HG03520 (cell line): ENCODE data around the gene E2F6.

Experiments used
- ATAC-seq: cut with Tn5 transposase; IDR thresholded peaks from one replicate; pipeline ENCODE4 v1.9.1; 2021; ENCODE audit warnings: mild to moderate bottlenecking, moderate library complexity; ENCODE audit not compliant: unreplicated experiment

E2F6 gene, protein sequence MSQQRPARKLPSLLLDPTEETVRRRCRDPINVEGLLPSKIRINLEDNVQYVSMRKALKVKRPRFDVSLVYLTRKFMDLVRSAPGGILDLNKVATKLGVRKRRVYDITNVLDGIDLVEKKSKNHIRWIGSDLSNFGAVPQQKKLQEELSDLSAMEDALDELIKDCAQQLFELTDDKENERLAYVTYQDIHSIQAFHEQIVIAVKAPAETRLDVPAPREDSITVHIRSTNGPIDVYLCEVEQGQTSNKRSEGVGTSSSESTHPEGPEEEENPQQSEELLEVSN

GRCh38 chr2:11465485-11466306, at the start of gene E2F6:
Gene E2F6, minus strand, starts transcription at chr2:11466161. Its CDS starts 282 bp downstream, at chr2:11465879.
- ATAC-seq: peak; percentile 50

DNA sequence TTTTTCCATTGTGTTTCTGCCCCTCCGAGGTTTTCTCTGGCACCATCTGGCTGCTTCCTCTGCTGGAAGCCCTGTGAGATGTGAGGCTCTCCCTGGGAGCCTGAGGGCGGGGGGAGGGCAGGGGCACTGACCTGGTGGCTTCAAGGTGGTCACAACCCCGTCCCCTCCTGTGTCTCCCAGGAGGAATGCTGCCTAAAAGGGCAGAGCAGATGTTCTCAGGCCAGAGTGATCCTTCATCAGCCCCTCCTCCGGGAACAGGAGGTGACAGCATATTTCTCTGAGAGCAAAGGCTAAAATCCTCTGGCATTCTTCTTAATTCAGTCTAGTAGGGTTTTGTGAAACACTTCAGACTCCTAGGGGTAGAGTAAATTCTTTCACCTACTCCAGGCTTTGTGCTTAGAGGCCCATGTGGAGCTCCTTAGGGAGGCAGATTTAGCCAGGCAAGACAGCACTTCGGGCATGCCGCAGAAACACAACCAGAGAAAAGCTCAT, 49.6 kb upstream of the E2F6 start:
- ATAC-seq: no peak

DNA sequence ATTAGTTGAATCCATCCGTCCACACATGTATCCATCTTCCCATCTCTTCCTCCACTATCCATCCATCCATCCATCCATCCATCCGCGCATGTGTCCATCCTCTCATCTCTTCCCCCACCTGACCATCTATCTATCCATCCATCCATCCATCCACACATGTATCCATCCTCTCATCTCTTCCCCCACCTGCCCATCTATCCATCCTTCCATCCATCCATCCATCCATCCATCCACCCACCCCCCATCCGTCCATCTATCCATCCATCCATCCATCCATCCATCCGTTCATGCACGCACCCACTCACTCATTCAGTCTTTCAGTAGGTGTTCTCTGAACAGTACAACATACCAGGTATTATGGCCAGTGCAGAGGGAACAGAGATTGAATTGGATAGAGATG, 48.9 kb upstream of the E2F6 start:
- no peak for ATAC-seq

- no peak for ATAC-seq
These were observed 48.2 kb upstream of the E2F6 start for GRCh38 chr2:11514081-11514730.

- no peak for ATAC-seq
These were observed 47.4 kb upstream of the E2F6 start for GRCh38 chr2:11513319-11513718.

- no peak for ATAC-seq
These were observed 46.5 kb upstream of the E2F6 start for GRCh38 chr2:11512431-11512830.

- no peak for ATAC-seq
These were observed 43.8 kb upstream of the E2F6 start for GRCh38 chr2:11509657-11510360.

GRCh38 chr2:11508279-11508678, 42.3 kb upstream of the E2F6 start:
- ATAC-seq: no peak

DNA sequence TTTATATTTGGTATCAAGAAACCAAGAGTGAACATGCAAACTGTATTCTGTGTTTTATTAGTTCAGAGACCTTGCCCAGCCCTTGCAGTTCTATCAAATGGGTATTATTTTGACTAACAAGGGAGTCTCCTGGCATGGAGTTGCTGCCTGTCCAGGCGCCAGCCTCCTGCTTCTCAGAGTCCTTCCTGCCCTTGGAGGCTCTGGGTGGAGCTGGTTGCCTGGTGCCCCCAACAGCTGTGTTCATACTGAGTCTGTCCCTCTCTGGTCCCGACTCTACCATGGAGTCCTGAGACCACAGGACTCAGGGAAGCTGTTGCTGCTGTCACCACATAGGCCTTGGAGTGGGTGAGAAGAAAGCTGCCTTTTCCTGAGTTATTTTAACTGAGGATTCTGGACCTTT, 41.6 kb upstream of the E2F6 start:
- ATAC-seq: no peak

DNA sequence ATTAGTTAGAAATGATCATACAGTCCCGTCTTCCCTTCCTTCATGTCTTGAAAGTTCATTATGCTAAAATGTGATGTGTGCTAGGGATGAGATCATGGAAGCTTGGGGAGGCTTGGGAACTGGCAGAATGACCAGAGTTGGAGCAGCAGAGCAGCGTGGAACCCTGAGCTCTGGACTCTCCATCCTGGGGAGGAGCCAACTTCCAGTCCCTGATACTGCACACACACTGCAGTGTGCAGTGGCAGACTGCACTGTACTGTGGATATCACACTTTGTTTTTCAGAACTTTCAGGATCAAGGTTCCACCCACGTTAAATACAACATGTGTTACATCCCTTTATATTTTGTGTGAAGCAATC, 40.6 kb upstream of the E2F6 start:
- ATAC-seq: no peak

DNA sequence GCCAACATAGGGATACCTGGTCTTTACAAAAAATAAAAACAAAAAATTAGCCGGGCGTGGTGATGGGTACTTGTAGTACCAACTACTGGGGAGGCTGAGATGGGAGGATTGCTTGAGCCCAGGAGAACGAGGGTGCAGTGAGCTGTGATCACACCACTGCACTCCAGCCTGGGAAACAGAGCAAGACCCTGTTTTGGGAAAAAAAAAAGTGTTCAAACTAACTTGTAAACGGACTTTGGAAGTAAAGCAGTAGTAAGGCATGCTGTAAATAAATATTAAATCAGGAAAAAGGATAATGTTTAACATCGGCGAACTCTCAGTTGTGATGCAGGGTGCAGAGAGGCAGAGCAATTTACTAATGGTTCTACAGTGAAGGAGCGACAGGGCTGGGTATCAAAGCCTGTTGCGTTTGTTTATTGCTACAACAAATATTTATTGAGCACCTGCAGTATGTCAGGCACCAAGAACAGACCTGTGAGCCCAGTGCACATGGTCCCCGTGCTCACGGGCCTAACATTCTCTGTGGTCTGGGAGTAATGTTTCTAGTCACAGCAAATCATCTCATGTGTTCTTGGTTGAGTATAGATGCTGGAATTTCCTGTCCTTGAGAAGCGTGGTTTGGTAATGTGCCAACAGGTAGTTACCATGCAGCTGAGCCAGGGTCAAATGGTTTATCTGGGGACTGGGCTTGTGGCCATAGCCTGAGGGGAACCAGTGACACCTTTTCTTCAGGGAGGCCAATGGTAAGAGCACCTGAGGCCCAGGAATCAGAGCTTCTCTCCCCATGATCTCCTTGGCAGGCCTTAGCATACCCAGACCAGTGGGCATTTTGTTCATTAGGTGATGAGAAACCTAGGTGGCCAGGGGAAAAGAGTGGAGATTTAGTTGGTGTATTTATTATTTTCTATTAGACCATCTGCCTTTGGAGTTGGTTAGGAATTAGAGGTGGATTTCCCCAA, 40.0 kb upstream of the E2F6 start:
- ATAC-seq: no peak

- ATAC-seq: no peak
These were observed 37.5 kb upstream of the E2F6 start for GRCh38 chr2:11503354-11503927.

DNA sequence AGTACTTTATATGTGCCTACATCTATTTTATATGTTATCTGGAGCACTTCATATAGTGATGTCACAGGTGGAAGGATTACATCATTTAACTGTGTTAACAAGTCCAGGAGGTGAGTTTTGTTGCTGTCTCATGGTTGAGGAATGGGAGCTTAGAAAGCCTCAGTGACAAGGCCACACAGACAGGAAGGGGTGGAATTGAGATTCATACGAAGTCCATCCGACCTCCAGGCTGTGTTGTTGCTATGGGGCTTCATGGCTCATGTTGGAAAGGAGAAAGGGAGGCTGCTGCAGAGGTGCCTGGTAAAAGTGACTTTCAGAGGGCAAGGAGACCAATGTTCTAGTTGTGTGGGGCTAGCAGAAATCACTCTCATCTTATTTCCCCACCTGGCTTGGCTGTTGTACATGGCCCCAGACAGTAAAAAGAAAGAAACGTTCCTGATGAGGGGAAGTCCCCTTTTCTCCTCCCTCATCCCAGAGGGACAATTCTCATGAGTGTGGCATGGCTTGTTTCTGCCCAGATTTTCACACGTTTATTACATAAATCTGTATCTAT, 36.9 kb upstream of the E2F6 start:
- ATAC-seq: no peak

- peak; percentile 38 for ATAC-seq
These were observed 34.8 kb upstream of the E2F6 start for GRCh38 chr2:11500702-11501303.

DNA sequence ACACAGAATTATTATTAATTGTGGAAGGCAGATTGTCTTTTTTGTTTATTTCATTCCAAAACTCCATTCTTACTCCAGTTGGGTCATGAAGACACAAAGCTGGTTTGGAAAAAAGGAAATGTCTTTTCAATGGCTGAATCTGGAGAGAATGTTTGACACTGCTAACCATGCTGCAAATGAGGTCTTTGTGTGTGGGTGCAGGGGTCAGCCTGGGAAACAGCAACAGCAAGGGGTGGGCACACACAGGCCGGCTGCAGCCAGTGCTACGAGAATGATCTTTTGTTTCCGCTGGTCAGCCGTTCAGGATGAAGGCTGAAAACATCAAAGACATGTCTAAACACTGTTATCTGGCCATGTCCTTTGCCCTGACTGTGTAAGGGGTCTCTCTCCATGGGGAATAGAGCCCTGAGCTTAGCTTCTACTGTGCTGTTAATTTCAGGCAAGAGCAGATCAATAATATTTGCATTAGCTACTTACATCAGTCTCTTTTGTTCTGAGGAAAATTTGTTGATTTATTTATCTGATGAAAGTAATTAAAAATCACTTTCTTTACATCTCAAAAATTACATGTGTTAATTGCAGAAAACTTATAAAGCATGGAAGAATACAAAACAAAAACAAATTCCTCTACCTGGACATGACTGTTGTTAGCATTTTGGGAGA, 33.3 kb upstream of the E2F6 start:
- ATAC-seq: no peak

GRCh38 chr2:11498543-11499034, 32.6 kb upstream of the E2F6 start:
- peak; percentile 94 for ATAC-seq

DNA sequence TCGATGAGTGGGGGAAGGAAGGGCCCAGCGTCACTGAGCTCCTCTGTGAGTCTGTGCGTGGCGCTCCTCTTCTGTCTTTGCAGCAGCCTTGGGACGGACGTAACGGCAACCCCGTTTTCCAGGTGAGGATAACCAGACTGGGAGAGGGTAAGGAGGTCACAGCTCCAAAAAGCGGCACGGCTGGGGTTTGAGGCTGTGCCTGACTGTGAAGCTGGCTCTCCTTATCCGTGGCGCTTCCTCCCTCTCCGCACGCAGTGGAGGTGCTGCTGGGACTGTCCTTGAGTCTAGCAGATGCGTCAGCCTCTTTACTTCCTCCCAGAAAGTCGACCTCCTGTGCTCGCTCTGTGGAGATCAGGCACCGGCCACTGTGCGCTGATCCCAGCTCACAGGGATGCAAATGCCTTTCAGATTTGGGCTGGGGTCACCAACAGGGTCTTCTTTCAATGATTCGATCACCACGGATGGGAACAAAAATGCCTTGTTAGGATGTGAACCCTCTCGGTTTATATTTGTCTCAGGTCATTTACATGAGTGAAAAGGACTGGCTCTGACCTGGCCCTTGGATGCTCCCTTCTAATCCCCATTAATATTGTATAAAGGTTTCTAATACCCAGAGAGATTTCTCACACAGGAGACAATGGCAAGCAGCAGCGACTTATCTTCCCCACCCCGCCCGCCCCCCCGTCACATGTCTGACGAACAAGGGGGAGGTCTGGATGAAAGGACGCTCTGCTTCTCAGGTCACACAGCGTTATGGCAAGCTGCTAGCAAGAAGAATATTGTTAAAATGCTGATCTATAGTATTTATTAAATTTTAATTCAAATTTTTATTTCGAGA, 30.1 kb upstream of the E2F6 start:
- ATAC-seq: no peak
